K562 (cell line): Measurements from ENCODE around the gene AGPAT3. TPM values are rescaled to one million over a fixed set of nuclear protein-coding genes. Genes with fewer than 3 reads are reported as not detected.

Experiments
- CHD7 ChIP-seq: fragments of 200-600 bp; sonication (generic); IDR thresholded peaks from one replicate; pipeline ENCODE4 v1.6.1; 2012; ENCODE audit warnings: mild to moderate bottlenecking, low read depth, low read length, inconsistent platforms
- E2F6 ChIP-seq, 2 experiments: IDR thresholded peaks; 2 replicates each; pipeline ENCODE4 v1.6.1; 2011; ENCODE audit warnings: borderline replicate concordance in 1 of 2, control low read depth in 1 of 2, low read depth in 1 of 2, low read length in 1 of 2, mild to moderate bottlenecking in 1 of 2, mixed read lengths in 1 of 2, moderate library complexity in 1 of 2; ENCODE audit not compliant: insufficient read depth in 1 of 2, insufficient read length in 1 of 2, poor library complexity in 1 of 2, severe bottlenecking in 1 of 2; ENCODE audit errors: extremely low read depth in 1 of 2
- REST ChIP-seq, 2 experiments: fragments of 450-650 bp; formaldehyde crosslinking in 1 of 2; IDR thresholded peaks; 2 replicates each; pipeline versions ENCODE4 v1.4.0 to v1.6.1; 2014 to 2020; ENCODE audit warnings: mild to moderate bottlenecking in 2 of 2, borderline replicate concordance in 1 of 2, low read depth in 1 of 2
- ZNF143 ChIP-seq: sonication (generic); formaldehyde crosslinking; IDR thresholded peaks from 2 replicates; pipeline ENCODE4 v1.9.0; 2022; ENCODE audit warnings: mild to moderate bottlenecking, missing genetic modification reagents
- polyA plus RNA-seq, 8 experiments: library from polyadenylated mRNA; depleted of rRNA in 4 of 8; stranded (reverse) in 5 of 8; unstranded in 3 of 8; fragments of >200 nt; fragmentation: Nextera tagmentation in 2 of 8; fragmentation: Illumina TruSeq in 1 of 8; extraction: Ambion mirVana in 2 of 8; extraction: Trizol in 1 of 8; gene quantifications; 2 replicates each; pipeline versions ENCODE4 v1.2.1 to v1.2.3, GENCODE V29; 2011 to 2014; ENCODE audit warnings: inconsistent platforms in 1 of 8, missing spikeins in 1 of 8
- total RNA-seq, 7 experiments: library from RNA; depleted of rRNA in 6 of 7; stranded (reverse); fragments of >200 nt in 6 of 7; fragmentation: Illumina TruSeq in 2 of 7; extraction: Trizol in 2 of 7; gene quantifications; 2 replicates each; pipeline versions ENCODE4 v1.2.1 to v1.2.3, GENCODE V29; 2011 to 2021; ENCODE audit warnings: low replicate concordance in 1 of 7

AGPAT3 gene
- total and polyA plus RNA-seq, 9 of the 15 experiments (the other 6 are each of a cell fraction or from before 2014, with no cell fraction given), result 1.5 to 88.4 (median 35.7) TPM

- peak; percentile 84 for TF ChIP-seq REST (IDR thresholded peaks at IDR 0.05; ENCODE audit: borderline replicate concordance)
- TF ChIP-seq REST (CRISPR knock-in tag; IDR thresholded peaks at IDR 0.05; ENCODE audit: low read depth), result no peak
- no peak for TF ChIP-seq CHD7
- no peak for TF ChIP-seq ZNF143
- peak; percentile 13 to 42 for TF ChIP-seq E2F6 (IDR thresholded peaks at IDR 0.05; ENCODE audit: borderline replicate concordance in 1 of 2, extremely low read depth in 1 of 2, insufficient read depth in 1 of 2, insufficient read length in 1 of 2, low read depth in 1 of 2, low read length in 1 of 2, poor library complexity in 1 of 2, severe bottlenecking in 1 of 2)
These were observed 110.6 kb downstream of the AGPAT3 start (continued) for GRCh38 chr21:43975469-43976098.
